ENCODE measurements around the gene PTPRH.

PTPRH gene

DNA sequence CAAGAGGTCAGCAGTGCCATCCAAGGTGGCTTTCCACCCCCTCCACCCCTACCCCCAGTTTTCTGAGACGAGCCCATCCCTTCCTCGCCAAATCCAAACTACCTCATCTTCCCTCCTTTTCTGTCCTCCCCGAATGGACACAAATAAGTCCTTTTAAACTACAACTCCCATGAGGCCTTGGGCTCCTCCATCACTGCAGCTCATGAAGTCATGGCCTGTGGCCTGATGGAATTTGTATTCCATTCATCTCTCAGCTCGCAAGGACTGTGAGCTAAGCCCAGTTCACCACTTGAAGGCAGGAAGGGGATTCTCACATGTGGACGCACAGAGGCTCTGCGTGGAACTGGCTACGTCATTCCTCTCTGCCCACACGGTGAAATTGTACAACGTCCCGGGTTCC is 12.5 kb downstream of the PTPRH start:
- in situ Hi-C loops (cut with MboI; ENCODE audit: low pct_unique_long_range_greater_than_20kb, low sequenced_read_pairs, unreplicated experiment), result no loop called here
- no peak for DNase-seq (ENCODE audit: low spot score)
- TF ChIP-seq, protein P1, sequence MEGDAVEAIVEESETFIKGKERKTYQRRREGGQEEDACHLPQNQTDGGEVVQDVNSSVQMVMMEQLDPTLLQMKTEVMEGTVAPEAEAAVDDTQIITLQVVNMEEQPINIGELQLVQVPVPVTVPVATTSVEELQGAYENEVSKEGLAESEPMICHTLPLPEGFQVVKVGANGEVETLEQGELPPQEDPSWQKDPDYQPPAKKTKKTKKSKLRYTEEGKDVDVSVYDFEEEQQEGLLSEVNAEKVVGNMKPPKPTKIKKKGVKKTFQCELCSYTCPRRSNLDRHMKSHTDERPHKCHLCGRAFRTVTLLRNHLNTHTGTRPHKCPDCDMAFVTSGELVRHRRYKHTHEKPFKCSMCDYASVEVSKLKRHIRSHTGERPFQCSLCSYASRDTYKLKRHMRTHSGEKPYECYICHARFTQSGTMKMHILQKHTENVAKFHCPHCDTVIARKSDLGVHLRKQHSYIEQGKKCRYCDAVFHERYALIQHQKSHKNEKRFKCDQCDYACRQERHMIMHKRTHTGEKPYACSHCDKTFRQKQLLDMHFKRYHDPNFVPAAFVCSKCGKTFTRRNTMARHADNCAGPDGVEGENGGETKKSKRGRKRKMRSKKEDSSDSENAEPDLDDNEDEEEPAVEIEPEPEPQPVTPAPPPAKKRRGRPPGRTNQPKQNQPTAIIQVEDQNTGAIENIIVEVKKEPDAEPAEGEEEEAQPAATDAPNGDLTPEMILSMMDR (IDR thresholded peaks at IDR 0.05; ENCODE audit: extremely low read depth, insufficient read depth, missing control alignments), result no peak

DNA sequence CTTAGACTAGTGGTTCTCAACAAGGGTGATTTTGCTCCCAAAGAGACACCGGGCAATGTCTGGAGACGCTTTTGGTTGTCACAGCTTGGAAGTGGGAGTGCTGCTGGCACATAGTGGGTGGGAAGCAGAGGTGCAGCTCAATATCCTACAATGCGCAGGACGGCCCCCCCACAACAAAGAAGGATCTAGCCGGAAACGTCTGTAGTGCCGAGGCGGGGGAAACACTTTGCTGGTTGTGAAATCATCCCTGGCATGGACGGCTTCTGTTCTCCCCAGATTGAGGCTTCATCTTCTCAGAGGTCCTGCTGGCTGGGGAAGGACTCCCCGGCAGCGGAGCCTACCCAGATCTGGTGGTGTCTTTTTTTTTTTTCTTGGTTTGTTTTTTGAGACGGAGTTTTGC is 15.8 kb downstream of the PTPRH start:
- in situ Hi-C loops (cut with MboI; ENCODE audit: low pct_unique_long_range_greater_than_20kb, low sequenced_read_pairs, unreplicated experiment), result no loop called here
- TF ChIP-seq, protein P1 (IDR thresholded peaks at IDR 0.05; ENCODE audit: extremely low read depth, insufficient read depth, missing control alignments), result no peak

DNA sequence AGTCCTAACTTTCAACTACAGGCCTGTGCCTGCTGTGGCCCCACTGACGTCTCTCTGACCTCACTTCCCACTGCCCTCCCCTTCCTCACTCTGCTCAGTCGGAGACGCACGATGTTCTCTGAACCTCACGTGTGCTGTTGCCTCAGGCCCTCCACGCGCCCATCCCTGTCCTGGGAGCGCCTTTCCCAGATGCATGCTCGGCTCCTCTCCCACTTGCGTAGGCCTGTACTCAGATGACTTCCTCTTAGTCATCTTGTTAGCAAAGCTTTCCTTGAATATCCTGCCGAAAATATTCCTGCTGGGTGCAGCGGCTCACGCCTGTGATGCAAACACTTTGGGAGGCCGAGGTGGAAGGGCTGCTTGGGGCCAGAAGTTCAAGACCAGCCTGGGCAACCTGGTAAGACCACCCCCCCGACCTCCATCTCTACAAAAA is 19.9 kb downstream of the PTPRH start:
- no peak for DNase-seq (ENCODE audit: low spot score)
- in situ Hi-C loops (cut with MboI; ENCODE audit: low pct_unique_long_range_greater_than_20kb, low sequenced_read_pairs, unreplicated experiment), result no loop called here
- TF ChIP-seq, protein P1 (IDR thresholded peaks at IDR 0.05; ENCODE audit: extremely low read depth, insufficient read depth, missing control alignments), result no peak

More for the DNA sequence above, 15.8 kb downstream of the PTPRH start:
- no peak for DNase-seq (ENCODE audit: low spot score)

DNA sequence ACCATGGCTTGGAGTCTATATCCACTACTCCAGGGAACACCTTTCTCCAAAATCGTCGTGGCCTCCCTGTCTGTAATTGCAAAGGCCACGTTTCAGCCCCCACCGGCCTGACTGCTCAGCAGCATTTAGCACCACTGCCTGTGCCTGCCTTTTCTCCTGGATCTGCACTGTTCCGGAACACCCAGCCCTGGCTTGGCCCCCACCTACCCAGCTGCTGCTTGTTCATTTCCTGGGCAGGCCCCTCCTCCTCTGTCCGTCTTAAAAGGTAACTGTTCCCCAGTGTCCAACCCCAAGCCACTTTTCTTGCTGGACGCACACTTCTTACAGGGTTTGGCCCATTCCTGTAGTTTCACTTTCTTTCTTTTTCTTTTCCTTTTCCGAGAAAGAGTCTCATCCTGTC is 20.7 kb downstream of the PTPRH start:
- TF ChIP-seq, protein P1 (IDR thresholded peaks at IDR 0.05; ENCODE audit: extremely low read depth, insufficient read depth, missing control alignments), result no peak
- in situ Hi-C loops (cut with MboI; ENCODE audit: low pct_unique_long_range_greater_than_20kb, low sequenced_read_pairs, unreplicated experiment), result no loop called here
- no peak for DNase-seq (ENCODE audit: low spot score)

GRCh38 chr19:55186080-55186479 is 23.2 kb downstream of the PTPRH start:
- no peak for DNase-seq (ENCODE audit: low spot score)
- in situ Hi-C loops (cut with MboI; ENCODE audit: low pct_unique_long_range_greater_than_20kb, low sequenced_read_pairs, unreplicated experiment), result no loop called here
- TF ChIP-seq, protein P1 (IDR thresholded peaks at IDR 0.05; ENCODE audit: extremely low read depth, insufficient read depth, missing control alignments), result no peak

DNA sequence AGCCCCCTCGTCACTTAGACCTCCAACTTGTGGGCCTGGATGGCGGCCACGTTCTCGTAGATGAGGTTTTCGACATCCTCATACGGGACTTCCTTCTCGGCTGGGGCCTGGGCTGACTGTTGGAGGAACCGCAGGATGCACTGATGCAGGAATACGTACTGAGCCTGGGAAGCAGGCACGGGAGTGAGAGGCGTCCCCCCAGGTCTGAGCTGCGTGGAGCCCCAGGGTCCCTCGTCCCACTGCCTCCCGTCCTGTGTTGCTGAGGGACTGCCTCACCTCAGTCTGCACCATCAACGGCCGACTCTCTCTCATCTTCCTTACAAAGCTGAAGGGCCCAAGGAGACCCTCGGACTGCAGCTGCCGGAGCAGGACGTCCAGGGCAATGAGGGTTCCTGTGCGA is 27.6 kb downstream of the PTPRH start:
- TF ChIP-seq, protein P1 (IDR thresholded peaks at IDR 0.05; ENCODE audit: extremely low read depth, insufficient read depth, missing control alignments), result no peak
- no peak for DNase-seq (ENCODE audit: low spot score)
- in situ Hi-C loops (cut with MboI; ENCODE audit: low pct_unique_long_range_greater_than_20kb, low sequenced_read_pairs, unreplicated experiment), result no loop called here

Data from GM13977 (cell line).